Stimulated activated naive CD4-positive, alpha-beta T cell treated with Interleukin-2 at 50 U/mL for 16 hours (primary cell): ENCODE results near the gene SEMA3B.
"Not testable (repeated sequence)": the region's sequence is repeated elsewhere in the genome, so short reads cannot be mapped to it uniquely, and the experiment has no call there.

Experiments used
- DNase-seq: peaks from one replicate; lab custom pipeline; 2025; lab: John Stamatoyannopoulos, UW

Gene SEMA3B

GRCh38 chr3:50237754-50238548, 31.0 kb upstream of the SEMA3B start:
- DNase-seq = peak; percentile 91

- DNase-seq = peak; percentile 28
These were observed 30.4 kb upstream of the SEMA3B start for GRCh38 chr3:50238549-50239026.

GRCh38 chr3:50239649-50240048, 29.3 kb upstream of the SEMA3B start:
- no peak for DNase-seq

GRCh38 chr3:50241163-50241562, 27.8 kb upstream of the SEMA3B start:
- DNase-seq = no peak

GRCh38 chr3:50241713-50242380, 27.1 kb upstream of the SEMA3B start:
- DNase-seq = no peak

- DNase-seq = no peak
These were observed 26.6 kb upstream of the SEMA3B start for GRCh38 chr3:50242381-50242770.

GRCh38 chr3:50242851-50243542, 25.9 kb upstream of the SEMA3B start:
- DNase-seq = peak; percentile 53

- DNase-seq = no peak
These were observed 25.4 kb upstream of the SEMA3B start for GRCh38 chr3:50243543-50243895.

- DNase-seq = not testable (repeated sequence)
These were observed 24.1 kb upstream of the SEMA3B start for GRCh38 chr3:50244813-50245212.

- DNase-seq = no peak
These were observed 23.6 kb upstream of the SEMA3B start for GRCh38 chr3:50245251-50245745.

- DNase-seq = peak; percentile 91
These were observed 23.0 kb upstream of the SEMA3B start for GRCh38 chr3:50245831-50246516.

GRCh38 chr3:50246517-50246954, 22.4 kb upstream of the SEMA3B start:
- DNase-seq = peak; percentile 86

GRCh38 chr3:50248387-50248786, 20.6 kb upstream of the SEMA3B start:
- DNase-seq = no peak

GRCh38 chr3:50249457-50249856, 19.5 kb upstream of the SEMA3B start:
- no peak for DNase-seq

GRCh38 chr3:50250514-50250913, 18.4 kb upstream of the SEMA3B start:
- DNase-seq = no peak

- peak; percentile 75 for DNase-seq
These were observed 17.7 kb upstream of the SEMA3B start for GRCh38 chr3:50251220-50251619.

- no peak for DNase-seq
These were observed 14.2 kb upstream of the SEMA3B start for GRCh38 chr3:50254577-50255250.

GRCh38 chr3:50255251-50255615, 13.7 kb upstream of the SEMA3B start:
- DNase-seq = no peak

GRCh38 chr3:50256978-50257890, 11.7 kb upstream of the SEMA3B start:
- peak; percentile 33 for DNase-seq

- no peak for DNase-seq
These were observed 10.8 kb upstream of the SEMA3B start for GRCh38 chr3:50258029-50258680.
